ENCODE data around the gene TMEM130.

The TMEM130 gene

DNA sequence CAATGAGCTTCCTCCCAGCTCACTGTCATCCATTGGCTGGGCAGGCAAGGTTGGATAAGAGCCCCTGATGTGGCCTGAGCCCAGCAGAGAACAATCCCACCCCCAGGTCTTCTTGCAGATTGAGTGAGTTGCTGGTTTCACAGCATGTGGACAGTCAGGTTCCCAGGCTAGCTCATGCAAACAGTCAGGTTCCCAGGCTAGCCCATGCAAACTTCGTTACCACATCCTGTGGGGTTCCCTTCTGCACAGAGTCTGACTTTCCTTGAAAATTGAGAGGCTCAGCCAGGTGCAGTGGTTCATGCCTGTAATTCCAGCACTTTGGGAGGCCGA lies 67.1 kb downstream of the TMEM130 start:
- Histone ChIP-seq H3K4me1 (ENCODE audit: control insufficient read depth in 5 of 5, insufficient read depth in 5 of 5, low read length in 5 of 5) (peaks cover 0 to 11% (median 0%) of the 10 kb centered on the region in 5 donors), H3K27ac (ENCODE audit: low read depth, low read length) (no peak overlapping the region), H3K9me3 (ENCODE audit: control insufficient read depth in 5 of 5, low read length in 5 of 5) (peaks cover 11 to 21% (median 17%) of the 10 kb centered on the region in 5 donors), H3K9ac (ENCODE audit: low read length in 5 of 5) (no peak overlapping the region), H3K27me3 (ENCODE audit: control insufficient read depth in 5 of 5, insufficient read depth in 4 of 5, low read length in 5 of 5) (peaks cover 0 to 6% (median 3%) of the 10 kb centered on the region in 5 donors), H3K36me3 (ENCODE audit: control insufficient read depth in 5 of 5, insufficient read depth in 5 of 5, low read length in 5 of 5) (no peaks in the 10 kb centered on the region), H3K4me3 (ENCODE audit: low read depth in 1 of 5, low read length in 5 of 5) (peak overlapping the region in 1 of 5 donors; percentile 18)

DNA sequence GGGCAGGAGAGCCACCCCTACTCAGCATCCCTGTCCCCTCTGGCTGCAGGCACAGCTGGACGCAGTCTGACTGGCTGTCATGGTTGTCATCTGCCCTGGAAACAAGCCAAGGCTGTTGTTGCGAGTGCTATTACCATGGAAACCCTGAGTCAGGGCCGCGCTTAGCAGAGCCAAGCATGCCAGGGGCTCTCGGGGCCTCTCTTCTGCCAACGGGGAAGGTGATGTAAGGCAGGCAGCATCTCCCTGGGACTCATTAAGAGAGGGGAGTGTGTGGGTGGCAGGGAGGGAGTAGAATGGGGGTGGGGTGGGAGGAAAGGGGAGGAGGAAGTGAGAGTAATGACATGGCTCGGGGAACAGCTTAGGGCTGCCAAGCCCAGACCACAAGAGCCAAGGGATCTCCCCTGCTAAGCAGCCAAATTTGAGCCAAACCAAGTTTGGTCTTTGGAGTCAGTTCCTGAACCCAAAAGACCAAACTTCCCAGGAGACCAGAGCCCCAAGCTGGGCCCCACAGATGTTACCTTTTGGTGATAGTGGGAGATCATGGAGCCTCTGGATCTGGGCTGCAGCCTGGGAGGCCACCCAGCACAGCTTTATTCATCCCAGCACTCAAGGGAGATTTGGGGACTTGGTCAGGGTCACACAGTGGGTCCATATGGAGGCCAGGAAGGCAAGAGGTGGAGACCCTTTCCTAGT lies 67.6 kb downstream of the TMEM130 start:
- Histone ChIP-seq H3K36me3 (ENCODE audit: control insufficient read depth in 5 of 5, insufficient read depth in 5 of 5, low read length in 5 of 5) (no peaks in the 10 kb centered on the region), H3K4me3 (ENCODE audit: low read depth in 1 of 5, low read length in 5 of 5) (peak overlapping the region in 1 of 5 donors; percentile 18), H3K4me1 (ENCODE audit: control insufficient read depth in 5 of 5, insufficient read depth in 5 of 5, low read length in 5 of 5) (peaks cover 0 to 11% (median 0%) of the 10 kb centered on the region in 5 donors), H3K9me3 (ENCODE audit: control insufficient read depth in 5 of 5, low read length in 5 of 5) (peaks cover 11 to 21% (median 17%) of the 10 kb centered on the region in 5 donors), H3K27ac (ENCODE audit: low read depth, low read length) (no peak overlapping the region), H3K9ac (ENCODE audit: low read length in 5 of 5) (no peak overlapping the region), H3K27me3 (ENCODE audit: control insufficient read depth in 5 of 5, insufficient read depth in 4 of 5, low read length in 5 of 5) (peaks cover 0 to 6% (median 3%) of the 10 kb centered on the region in 5 donors)

DNA sequence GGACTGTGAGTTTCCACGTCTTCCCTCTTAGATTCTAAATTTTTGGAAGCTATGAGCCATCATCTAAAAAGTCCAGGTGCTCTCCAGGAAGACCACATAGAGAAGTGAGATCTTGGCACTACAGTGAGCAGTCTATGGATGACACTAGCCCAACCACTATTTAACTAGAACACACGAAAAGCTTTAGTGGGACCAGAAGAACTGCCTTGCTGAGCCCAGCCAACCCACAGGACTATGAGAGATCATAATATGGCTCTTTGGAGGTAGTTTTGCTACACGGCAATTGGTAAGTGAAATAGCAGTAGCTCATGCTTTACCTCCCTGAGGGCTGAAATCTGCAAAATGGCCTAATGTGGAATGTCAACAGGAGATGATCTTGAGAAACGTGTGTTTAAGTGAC lies 68.8 kb downstream of the TMEM130 start:
- Histone ChIP-seq H3K27me3 (ENCODE audit: control insufficient read depth in 5 of 5, insufficient read depth in 4 of 5, low read length in 5 of 5) (peaks cover 0 to 6% (median 1%) of the 10 kb centered on the region in 5 donors), H3K4me1 (ENCODE audit: control insufficient read depth in 5 of 5, insufficient read depth in 5 of 5, low read length in 5 of 5) (peaks cover 0 to 11% (median 0%) of the 10 kb centered on the region in 5 donors), H3K36me3 (ENCODE audit: control insufficient read depth in 5 of 5, insufficient read depth in 5 of 5, low read length in 5 of 5) (no peaks in the 10 kb centered on the region), H3K27ac (ENCODE audit: low read depth, low read length) (no peak overlapping the region), H3K4me3 (ENCODE audit: low read depth in 1 of 5, low read length in 5 of 5) (peak overlapping the region in 1 of 5 donors; percentile 30), H3K9ac (ENCODE audit: low read length in 5 of 5) (no peak overlapping the region), H3K9me3 (ENCODE audit: control insufficient read depth in 5 of 5, low read length in 5 of 5) (peaks cover 11 to 21% (median 17%) of the 10 kb centered on the region in 5 donors)

DNA sequence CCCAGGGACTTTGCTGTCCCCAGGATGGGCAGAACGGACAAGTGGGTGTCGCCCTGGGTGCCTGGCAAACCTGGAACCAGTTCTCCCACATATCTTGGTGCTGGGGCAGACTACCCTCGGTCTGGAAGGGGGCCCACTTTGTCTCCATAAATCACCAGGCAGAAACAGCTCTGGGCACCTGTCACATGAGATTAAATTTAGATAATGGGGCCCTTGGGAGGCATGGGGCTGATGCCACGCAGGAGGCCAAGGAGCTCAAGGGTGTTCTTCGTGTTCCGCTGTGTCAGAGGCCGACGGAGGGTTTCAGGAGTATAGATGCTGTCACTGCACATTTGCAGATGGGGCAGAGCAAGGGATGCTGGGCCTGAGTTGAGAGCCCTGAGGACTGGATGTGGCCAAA lies 72.7 kb downstream of the TMEM130 start:
- no peak overlapping the region for H3K4me3 ChIP-seq (ENCODE audit: low read depth in 1 of 5, low read length in 5 of 5)
- H3K27ac ChIP-seq (ENCODE audit: low read depth, low read length), result no peak overlapping the region
- no peak overlapping the region for H3K9ac ChIP-seq (ENCODE audit: low read length in 5 of 5)
- H3K4me1 ChIP-seq (ENCODE audit: control insufficient read depth in 5 of 5, insufficient read depth in 5 of 5, low read length in 5 of 5), result peaks cover 0 to 6% (median 0%) of the 10 kb centered on the region in 5 donors
- H3K9me3 ChIP-seq (ENCODE audit: control insufficient read depth in 5 of 5, low read length in 5 of 5), result peaks cover 11 to 21% (median 20%) of the 10 kb centered on the region in 5 donors
- no peaks in the 10 kb centered on the region for H3K36me3 ChIP-seq (ENCODE audit: control insufficient read depth in 5 of 5, insufficient read depth in 5 of 5, low read length in 5 of 5)
- peaks cover 0 to 3% (median 0%) of the 10 kb centered on the region in 5 donors for H3K27me3 ChIP-seq (ENCODE audit: control insufficient read depth in 5 of 5, insufficient read depth in 4 of 5, low read length in 5 of 5)

Measured in subcutaneous abdominal adipose tissue (tissue), 5 donors.